Activated CD4-positive, CD25-positive, alpha-beta regulatory T cell (primary cell): ENCODE measurements around the gene KLHL20.
"Not testable (repeated sequence)": the region's sequence is repeated elsewhere in the genome, so short reads cannot be mapped to it uniquely, and the experiment has no call there.

Experiments
- DNase-seq, 4 experiments: peaks; one replicate each; lab custom pipeline; 2025; lab: John Stamatoyannopoulos, UW

The KLHL20 gene

GRCh38 chr1:173749137-173749536 is 34.4 kb downstream of the KLHL20 start:
- DNase-seq = no peak

DNA sequence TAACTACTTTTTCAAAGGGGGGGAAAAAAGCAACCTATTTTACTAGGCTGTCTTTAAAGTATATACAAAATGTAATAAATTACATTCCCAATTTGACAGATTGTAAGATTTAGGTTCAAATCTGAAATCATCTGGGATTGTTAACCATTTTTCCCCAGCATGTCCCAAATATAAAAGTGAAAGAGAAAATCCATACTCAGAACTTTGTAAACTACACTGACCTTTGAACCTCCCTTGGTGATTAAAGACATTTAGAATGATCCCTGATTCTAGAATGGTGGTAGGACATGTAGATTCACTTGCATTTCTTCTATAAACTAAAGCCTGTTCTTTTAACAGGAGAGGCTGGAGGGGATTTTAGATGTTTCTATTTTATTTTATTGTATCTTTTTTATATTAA is 39.0 kb downstream of the KLHL20 start:
- DNase-seq = no peak

DNA sequence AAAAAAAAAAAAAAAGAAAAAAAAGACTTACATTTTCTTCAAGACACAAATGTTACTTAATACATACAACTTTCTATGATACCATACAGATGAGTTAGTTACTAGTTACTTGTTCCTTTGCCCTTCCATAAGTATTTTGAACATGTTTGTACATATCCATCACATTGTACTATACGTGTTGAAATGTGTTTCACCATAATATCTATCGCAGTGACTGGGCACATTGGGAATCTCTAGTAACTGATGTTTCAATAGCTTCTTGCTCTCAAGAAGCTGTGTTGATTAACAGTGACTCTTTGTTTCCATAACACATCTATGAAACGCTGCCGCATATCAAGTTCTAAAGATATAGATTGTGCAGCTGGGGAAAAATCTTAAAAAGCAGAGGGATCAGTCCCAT is 42.9 kb downstream of the KLHL20 start:
- no peak for DNase-seq

- no peak for DNase-seq
Measured at GRCh38 chr1:173758110-173758509, 43.3 kb downstream of the KLHL20 start.

GRCh38 chr1:173758980-173759379 is 44.2 kb downstream of the KLHL20 start:
- no peak for DNase-seq

- DNase-seq = not testable (repeated sequence)
Measured at GRCh38 chr1:173764331-173764730, 49.5 kb downstream of the KLHL20 start.

- no peak for DNase-seq
Measured at GRCh38 chr1:173768206-173768605, 53.4 kb downstream of the KLHL20 start.

DNA sequence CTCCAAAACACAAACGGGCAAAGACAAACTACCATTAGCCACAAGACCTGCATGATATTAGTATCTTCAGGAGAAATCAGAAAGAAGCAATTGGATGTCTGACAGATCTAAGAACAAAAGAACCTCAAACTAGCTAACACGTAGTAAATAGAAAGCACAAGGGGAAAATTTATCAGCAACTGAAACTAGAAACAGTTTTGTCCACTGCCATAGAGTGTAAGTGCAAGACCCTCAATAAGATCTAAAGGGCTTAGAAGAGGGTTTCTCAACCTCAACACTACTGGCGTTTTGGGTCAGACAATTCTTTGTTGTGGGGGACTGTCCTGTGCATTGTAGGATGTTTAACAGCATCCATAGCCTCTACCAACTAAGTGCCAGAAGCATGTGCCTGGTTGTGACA is 54.0 kb downstream of the KLHL20 start:
- no peak for DNase-seq

DNA sequence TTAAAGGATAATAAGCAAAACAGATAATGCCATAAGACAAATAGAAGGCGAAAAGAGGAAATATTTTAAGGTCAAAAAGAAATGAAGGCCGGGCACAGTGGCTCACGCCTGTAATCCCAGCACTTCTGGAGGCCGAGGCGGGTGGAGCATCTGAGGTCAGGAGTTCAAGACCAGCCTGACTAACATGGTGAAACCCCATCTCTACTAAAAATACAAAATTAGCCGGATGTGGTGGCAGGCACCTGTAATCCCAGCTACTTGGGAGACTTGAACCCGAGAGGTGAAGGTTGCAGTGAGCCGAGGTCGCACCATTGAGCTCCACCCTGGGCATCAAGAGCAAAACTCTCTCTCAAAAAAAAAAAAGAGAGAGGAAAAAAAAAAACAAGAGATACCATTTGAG is 55.5 kb downstream of the KLHL20 start:
- DNase-seq = not testable (repeated sequence)

- no peak for DNase-seq
Measured at GRCh38 chr1:173771560-173771959, 56.8 kb downstream of the KLHL20 start.

DNA sequence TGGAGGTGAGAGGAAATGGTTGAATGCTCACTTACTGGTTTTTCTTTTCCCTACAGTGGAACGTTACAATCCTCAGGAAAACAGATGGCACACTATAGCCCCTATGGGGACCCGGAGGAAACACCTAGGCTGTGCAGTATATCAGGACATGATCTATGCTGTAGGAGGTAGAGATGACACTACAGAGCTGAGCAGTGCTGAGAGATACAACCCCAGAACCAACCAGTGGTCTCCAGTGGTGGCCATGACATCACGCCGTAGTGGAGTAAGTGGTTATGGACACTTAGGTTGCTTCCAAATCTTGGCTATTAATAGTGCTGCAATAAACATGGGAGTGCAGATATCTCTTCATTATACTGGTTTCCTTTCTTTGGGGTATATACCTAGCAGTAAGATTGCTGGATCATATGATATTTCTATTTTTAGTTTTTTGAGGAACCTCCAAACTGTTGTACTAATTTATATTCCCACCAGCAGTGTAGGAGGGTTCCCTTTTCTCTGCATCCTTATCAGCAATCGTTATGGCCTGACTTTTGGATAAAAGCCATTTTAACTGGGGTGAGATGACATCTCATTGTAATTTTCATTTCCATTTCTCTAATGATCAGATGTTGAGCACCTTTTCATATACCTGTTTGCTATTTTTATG is 60.9 kb downstream of the KLHL20 start:
- no peak for DNase-seq

GRCh38 chr1:173779936-173780335 is 65.2 kb downstream of the KLHL20 start:
- DNase-seq = no peak

- no peak for DNase-seq
Measured at GRCh38 chr1:173784997-173785396, 70.2 kb downstream of the KLHL20 start.

- DNase-seq = no peak
Measured at GRCh38 chr1:173789841-173790240, 75.1 kb downstream of the KLHL20 start.

DNA sequence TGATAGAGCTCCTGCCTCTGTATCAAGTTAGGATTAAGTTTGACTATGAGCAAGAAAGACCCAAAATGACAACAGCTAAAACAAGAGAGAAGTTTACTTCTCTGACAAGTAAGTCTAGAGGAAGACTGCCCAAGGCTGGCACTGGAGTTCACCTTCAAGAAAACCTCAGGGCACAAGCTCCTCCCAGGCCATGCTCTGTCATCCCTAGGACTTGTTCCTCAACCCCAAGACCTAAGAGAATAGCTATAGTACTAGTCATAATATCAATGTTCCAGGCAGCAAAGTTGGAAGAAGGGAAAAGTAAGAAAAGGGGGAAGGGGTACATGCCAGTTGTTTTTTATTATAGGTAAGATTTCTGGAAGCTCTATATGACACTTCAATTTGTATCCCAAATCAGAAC is 83.3 kb downstream of the KLHL20 start:
- DNase-seq = no peak

DNA sequence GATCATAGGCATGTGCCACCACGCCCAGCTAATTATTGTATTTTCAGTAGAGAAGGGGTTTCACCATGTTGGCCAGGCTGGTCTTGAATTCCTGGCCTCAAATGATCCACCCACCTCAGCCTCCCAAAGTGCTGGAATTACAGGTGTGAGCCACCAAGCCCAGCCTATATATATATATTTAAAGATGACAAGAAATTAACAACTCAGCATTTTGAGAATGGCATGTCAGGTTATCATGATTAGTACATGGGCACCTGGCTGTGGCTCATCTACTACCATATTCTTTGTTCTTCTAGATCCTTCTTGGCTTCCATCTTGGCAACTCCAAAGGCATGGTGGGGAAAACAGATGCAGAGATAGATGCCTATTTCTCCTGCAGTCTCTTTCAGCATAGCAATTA is 85.2 kb downstream of the KLHL20 start:
- DNase-seq = not testable (repeated sequence)

DNA sequence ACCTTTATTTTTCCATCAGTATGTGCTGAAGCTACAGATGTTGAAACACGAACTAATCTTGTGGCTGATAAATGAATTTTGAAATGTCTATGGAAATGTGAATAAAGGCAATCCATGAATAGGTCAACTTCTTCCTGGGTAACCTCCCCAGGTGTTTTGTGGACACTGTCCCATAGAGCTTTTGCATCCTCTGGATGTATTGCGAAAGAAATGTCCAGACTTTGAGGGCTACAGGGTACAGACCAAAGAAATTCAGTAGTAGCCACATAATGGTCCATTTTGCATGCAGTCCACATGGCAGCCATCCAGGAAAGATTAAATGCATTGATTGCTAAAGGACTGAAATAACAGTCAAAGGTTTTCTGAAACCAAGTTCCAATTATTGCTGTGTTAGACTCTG is 88.2 kb downstream of the KLHL20 start:
- DNase-seq = no peak

GRCh38 chr1:173813654-173814053 is 98.9 kb downstream of the KLHL20 start:
- DNase-seq = not testable (repeated sequence)

GRCh38 chr1:173818459-173818858 is 103.7 kb downstream of the KLHL20 start:
- DNase-seq = no peak

DNA sequence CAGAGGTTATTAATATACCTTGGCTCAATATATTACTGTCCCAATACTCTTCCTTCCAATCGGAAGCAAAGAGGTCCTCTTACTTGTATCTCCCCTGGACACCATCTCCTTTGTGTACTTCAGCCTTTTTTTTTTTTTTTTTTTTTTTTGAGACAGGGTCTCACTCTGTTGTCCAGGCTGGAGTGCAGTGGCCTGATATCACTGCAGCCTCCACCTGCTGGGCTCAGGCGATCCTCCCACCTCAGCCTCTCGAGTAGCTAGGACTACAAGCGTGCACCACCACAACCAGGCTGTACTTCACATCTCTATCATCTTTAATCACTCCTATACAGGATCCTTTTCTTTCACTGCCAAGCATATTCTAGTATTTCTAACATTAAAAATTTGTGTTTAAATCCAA is 106.9 kb downstream of the KLHL20 start:
- no peak for DNase-seq

GRCh38 chr1:173823781-173824314 is 109.1 kb downstream of the KLHL20 start:
- DNase-seq = no peak

GRCh38 chr1:173824315-173825081 is 109.7 kb downstream of the KLHL20 start, which contains the start of the genes CENPL and DARS2:
CENPL (minus strand) TSS chr1:173824883; CDS start chr1:173811299, 13,584 bp downstream.
DARS2 (plus strand) TSS chr1:173824673; CDS start chr1:173825230, 557 bp downstream.
- DNase-seq = peak; percentile 64 to 76 (median 76)

GRCh38 chr1:173827611-173828010 is 112.8 kb downstream of the KLHL20 start:
- DNase-seq = no peak
